ENCODE results near the gene LUZP1.

- TF ChIP-seq, protein P1, sequence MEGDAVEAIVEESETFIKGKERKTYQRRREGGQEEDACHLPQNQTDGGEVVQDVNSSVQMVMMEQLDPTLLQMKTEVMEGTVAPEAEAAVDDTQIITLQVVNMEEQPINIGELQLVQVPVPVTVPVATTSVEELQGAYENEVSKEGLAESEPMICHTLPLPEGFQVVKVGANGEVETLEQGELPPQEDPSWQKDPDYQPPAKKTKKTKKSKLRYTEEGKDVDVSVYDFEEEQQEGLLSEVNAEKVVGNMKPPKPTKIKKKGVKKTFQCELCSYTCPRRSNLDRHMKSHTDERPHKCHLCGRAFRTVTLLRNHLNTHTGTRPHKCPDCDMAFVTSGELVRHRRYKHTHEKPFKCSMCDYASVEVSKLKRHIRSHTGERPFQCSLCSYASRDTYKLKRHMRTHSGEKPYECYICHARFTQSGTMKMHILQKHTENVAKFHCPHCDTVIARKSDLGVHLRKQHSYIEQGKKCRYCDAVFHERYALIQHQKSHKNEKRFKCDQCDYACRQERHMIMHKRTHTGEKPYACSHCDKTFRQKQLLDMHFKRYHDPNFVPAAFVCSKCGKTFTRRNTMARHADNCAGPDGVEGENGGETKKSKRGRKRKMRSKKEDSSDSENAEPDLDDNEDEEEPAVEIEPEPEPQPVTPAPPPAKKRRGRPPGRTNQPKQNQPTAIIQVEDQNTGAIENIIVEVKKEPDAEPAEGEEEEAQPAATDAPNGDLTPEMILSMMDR (IDR thresholded peaks at IDR 0.05): no peak
- TF ChIP-seq, protein P2, sequence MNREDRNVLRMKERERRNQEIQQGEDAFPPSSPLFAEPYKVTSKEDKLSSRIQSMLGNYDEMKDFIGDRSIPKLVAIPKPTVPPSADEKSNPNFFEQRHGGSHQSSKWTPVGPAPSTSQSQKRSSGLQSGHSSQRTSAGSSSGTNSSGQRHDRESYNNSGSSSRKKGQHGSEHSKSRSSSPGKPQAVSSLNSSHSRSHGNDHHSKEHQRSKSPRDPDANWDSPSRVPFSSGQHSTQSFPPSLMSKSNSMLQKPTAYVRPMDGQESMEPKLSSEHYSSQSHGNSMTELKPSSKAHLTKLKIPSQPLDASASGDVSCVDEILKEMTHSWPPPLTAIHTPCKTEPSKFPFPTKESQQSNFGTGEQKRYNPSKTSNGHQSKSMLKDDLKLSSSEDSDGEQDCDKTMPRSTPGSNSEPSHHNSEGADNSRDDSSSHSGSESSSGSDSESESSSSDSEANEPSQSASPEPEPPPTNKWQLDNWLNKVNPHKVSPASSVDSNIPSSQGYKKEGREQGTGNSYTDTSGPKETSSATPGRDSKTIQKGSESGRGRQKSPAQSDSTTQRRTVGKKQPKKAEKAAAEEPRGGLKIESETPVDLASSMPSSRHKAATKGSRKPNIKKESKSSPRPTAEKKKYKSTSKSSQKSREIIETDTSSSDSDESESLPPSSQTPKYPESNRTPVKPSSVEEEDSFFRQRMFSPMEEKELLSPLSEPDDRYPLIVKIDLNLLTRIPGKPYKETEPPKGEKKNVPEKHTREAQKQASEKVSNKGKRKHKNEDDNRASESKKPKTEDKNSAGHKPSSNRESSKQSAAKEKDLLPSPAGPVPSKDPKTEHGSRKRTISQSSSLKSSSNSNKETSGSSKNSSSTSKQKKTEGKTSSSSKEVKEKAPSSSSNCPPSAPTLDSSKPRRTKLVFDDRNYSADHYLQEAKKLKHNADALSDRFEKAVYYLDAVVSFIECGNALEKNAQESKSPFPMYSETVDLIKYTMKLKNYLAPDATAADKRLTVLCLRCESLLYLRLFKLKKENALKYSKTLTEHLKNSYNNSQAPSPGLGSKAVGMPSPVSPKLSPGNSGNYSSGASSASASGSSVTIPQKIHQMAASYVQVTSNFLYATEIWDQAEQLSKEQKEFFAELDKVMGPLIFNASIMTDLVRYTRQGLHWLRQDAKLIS (CRISPR knock-in tag; IDR thresholded peaks at IDR 0.05; ENCODE audit: borderline replicate concordance): no peak
- TF ChIP-seq, protein P3, sequence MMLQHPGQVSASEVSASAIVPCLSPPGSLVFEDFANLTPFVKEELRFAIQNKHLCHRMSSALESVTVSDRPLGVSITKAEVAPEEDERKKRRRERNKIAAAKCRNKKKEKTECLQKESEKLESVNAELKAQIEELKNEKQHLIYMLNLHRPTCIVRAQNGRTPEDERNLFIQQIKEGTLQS (CRISPR knock-in tag; conservative IDR thresholded peaks at IDR 0.05): no peak
- TF ChIP-seq OVOL2 (CRISPR knock-in tag; IDR thresholded peaks at IDR 0.05; ENCODE audit: borderline replicate concordance) (no peak), USF1 (CRISPR knock-in tag; IDR thresholded peaks at IDR 0.05) (no peak)
- TF ChIP-seq, protein P4, sequence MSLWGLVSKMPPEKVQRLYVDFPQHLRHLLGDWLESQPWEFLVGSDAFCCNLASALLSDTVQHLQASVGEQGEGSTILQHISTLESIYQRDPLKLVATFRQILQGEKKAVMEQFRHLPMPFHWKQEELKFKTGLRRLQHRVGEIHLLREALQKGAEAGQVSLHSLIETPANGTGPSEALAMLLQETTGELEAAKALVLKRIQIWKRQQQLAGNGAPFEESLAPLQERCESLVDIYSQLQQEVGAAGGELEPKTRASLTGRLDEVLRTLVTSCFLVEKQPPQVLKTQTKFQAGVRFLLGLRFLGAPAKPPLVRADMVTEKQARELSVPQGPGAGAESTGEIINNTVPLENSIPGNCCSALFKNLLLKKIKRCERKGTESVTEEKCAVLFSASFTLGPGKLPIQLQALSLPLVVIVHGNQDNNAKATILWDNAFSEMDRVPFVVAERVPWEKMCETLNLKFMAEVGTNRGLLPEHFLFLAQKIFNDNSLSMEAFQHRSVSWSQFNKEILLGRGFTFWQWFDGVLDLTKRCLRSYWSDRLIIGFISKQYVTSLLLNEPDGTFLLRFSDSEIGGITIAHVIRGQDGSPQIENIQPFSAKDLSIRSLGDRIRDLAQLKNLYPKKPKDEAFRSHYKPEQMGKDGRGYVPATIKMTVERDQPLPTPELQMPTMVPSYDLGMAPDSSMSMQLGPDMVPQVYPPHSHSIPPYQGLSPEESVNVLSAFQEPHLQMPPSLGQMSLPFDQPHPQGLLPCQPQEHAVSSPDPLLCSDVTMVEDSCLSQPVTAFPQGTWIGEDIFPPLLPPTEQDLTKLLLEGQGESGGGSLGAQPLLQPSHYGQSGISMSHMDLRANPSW (CRISPR knock-in tag; conservative IDR thresholded peaks at IDR 0.05; ENCODE audit: low read depth): no peak
These were observed 69.5 kb downstream of the LUZP1 start for GRCh38 chr1:23099171-23099536.
